Mucosa of descending colon (tissue), 3 donors: ENCODE data around the gene SCAF1. TPM values are rescaled to one million over a fixed set of nuclear protein-coding genes. Genes with fewer than 3 reads are reported as not detected.

Experiments
- ATAC-seq: fragments of 200-7000 bp; cut with Tn5 transposase; one replicate; pipeline ENCODE4 v1.9.1; 2020; ENCODE audit warnings: mild to moderate bottlenecking, moderate library complexity
- DNase-seq, 3 donors: peaks; one replicate each; pipeline ENCODE4 v3.0.0-alpha.2; 2020
- H3K36me3 ChIP-seq: fragments of 200-600 bp; one replicate; pipeline ENCODE4 v1.8.0; 2021; ENCODE audit warnings: low read depth, mild to moderate bottlenecking
- H3K4me1 ChIP-seq: fragments of 200-600 bp; one replicate; pipeline ENCODE4 v1.8.0; 2021; ENCODE audit warnings: low read depth, mild to moderate bottlenecking
- H3K4me3 ChIP-seq: fragments of 200-600 bp; one replicate; pipeline ENCODE4 v1.8.0; 2021; ENCODE audit warnings: mild to moderate bottlenecking
- H3K9me3 ChIP-seq: fragments of 200-600 bp; one replicate; pipeline ENCODE4 v1.8.0; 2021; ENCODE audit warnings: mild to moderate bottlenecking
- CTCF ChIP-seq: fragments of 200-600 bp; IDR thresholded peaks from one replicate; pipeline ENCODE4 v1.8.0; 2022; ENCODE audit warnings: antibody characterized with exemption, mild to moderate bottlenecking
- intact Hi-C, 2 donors: fragments of 100-400 bp; cut with DNase I in 1 of 2; cut with micrococcal nuclease in 1 of 2; formaldehyde crosslinking; loops; one replicate each; pipeline versions ENCODE4 v1.11.0 to v1.11.1; 2022; cut with DNase I, micrococcal nuclease
- total RNA-seq, 3 donors: library from RNA; stranded (reverse); fragmentation: NEBNext Ultra II Directional in 2 of 3; extraction: Animal tissue kit (Norgen Biotek cat#: 25700) in 2 of 3; gene quantifications; one replicate each; pipeline versions ENCODE4 v1.2.1 to v1.2.4, GENCODE V29; 2021 to 2023
- donor health status: DM: no; HTN: no; CAD: no; lungs with moderate emphysema.
- donor health status: DM: no; HTN: no; CAD: no.
- donor health status: DM: no; HTN: yes; CAD: no.

The SCAF1 gene
- total RNA-seq, 3 donors from 2014 or later, result 55.5 to 75.0 (median 56.1) TPM

- intact Hi-C loops, result no loop called here
- Histone ChIP-seq H3K4me1 (peaks cover 10% of the 10 kb centered on the region), H3K9me3 (no peaks in the 10 kb centered on the region), H3K4me3 (no peak overlapping the region), H3K36me3 (peaks cover 6% of the 10 kb centered on the region)
- DNase-seq (no peak), ATAC-seq (no peak)
- no peak for TF ChIP-seq CTCF
These were observed 21.2 kb downstream of the SCAF1 start for GRCh38 chr19:49663224-49663623.

- no peak for TF ChIP-seq CTCF
- Histone ChIP-seq H3K4me3 (peak overlapping the region; percentile 68), H3K4me1 (peaks cover 10% of the 10 kb centered on the region), H3K9me3 (no peaks in the 10 kb centered on the region), H3K36me3 (peaks cover 6% of the 10 kb centered on the region)
- DNase-seq (peak; percentile 95 to 96 (median 96)), ATAC-seq (peak; percentile 85)
- intact Hi-C loops, result no loop called here
These were observed 22.4 kb downstream of the SCAF1 start for GRCh38 chr19:49664171-49665035.

- H3K9me3 ChIP-seq, result no peaks in the 10 kb centered on the region
- TF ChIP-seq CTCF, result no peak
- intact Hi-C loops, result no loop called here
- peaks cover 10% of the 10 kb centered on the region for H3K4me1 ChIP-seq
- H3K36me3 ChIP-seq, result peaks cover 6% of the 10 kb centered on the region
- H3K4me3 ChIP-seq, result peak overlapping the region; percentile 68
- no peak for ATAC-seq
- DNase-seq, result peak in 1 of 3 donors; percentile 24
These were observed 23.0 kb downstream of the SCAF1 start for GRCh38 chr19:49665036-49665350.

- ATAC-seq (peak; percentile 89), DNase-seq (peak; percentile 98 to 99 (median 98))
- Histone ChIP-seq H3K4me1 (peaks cover 10% of the 10 kb centered on the region), H3K9me3 (no peaks in the 10 kb centered on the region), H3K4me3 (peak within 1 kb of the TSS; percentile 68), H3K36me3 (peaks cover 6% of the 10 kb centered on the region)
- no peak for TF ChIP-seq CTCF
- intact Hi-C loops, result no loop called here
These were observed 23.5 kb downstream of the SCAF1 start, which contains the start of the genes BCL2L12 and IRF3 for GRCh38 chr19:49665351-49666119. TSS of gene BCL2L12 (plus strand) at chr19:49665933. CDS start at chr19:49666693, 760 bp downstream. TSS of gene IRF3 (minus strand) at chr19:49665857. CDS start at chr19:49664838, 1,019 bp downstream.

GRCh38 chr19:49666120-49666444 lies 24.1 kb downstream of the SCAF1 start:
- intact Hi-C loops, result no loop called here
- no peak for TF ChIP-seq CTCF
- H3K4me3 ChIP-seq, result peak overlapping the region; percentile 68
- H3K9me3 ChIP-seq, result no peaks in the 10 kb centered on the region
- DNase-seq (no peak), ATAC-seq (peak; percentile 0)
- peaks cover 6% of the 10 kb centered on the region for H3K36me3 ChIP-seq
- H3K4me1 ChIP-seq, result peaks cover 10% of the 10 kb centered on the region
